ENCODE measurements around the gene CBLN3.

Gene CBLN3

GRCh38 chr14:24426150-24426911, 3.1 kb downstream of the CBLN3 start:
- TF ChIP-seq GATA1 (IDR thresholded peaks at IDR 0.05; ENCODE audit: low read depth, low read length) (no peak), POLR2A (IDR thresholded peaks at IDR 0.05; ENCODE audit: low read length) (no peak)

DNA sequence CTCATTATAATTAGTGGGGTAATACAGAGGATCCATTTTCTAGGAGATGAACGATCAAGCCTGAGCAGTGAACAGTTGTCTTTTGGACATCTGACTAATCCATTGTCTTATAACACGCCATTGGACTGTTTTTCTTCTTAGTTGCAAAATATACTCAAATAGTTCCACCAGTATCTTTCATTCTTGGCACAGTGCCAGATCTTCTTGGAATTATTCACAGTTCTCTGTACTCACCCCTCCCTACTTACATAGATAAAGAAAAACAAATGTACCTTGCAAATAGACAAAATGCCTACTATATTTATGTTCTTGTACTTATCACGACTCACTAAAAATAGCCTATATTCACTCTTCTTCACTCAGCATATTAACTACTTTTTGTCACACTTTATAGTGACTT, 3.8 kb downstream of the CBLN3 start:
- peak; percentile 90 for DNase-seq
- TF ChIP-seq GATA1 (IDR thresholded peaks at IDR 0.05; ENCODE audit: low read depth, low read length): no peak
- TF ChIP-seq POLR2A (IDR thresholded peaks at IDR 0.05; ENCODE audit: low read length): no peak

More at GRCh38 chr14:24426150-24426911, 3.1 kb downstream of the CBLN3 start:
- no peak for DNase-seq

GRCh38 chr14:24422694-24423601, 6.5 kb downstream of the CBLN3 start:
- DNase-seq: no peak
- TF ChIP-seq POLR2A (IDR thresholded peaks at IDR 0.05; ENCODE audit: low read length): peak; percentile 5
- no peak for TF ChIP-seq GATA1 (IDR thresholded peaks at IDR 0.05; ENCODE audit: low read depth, low read length)

DNA sequence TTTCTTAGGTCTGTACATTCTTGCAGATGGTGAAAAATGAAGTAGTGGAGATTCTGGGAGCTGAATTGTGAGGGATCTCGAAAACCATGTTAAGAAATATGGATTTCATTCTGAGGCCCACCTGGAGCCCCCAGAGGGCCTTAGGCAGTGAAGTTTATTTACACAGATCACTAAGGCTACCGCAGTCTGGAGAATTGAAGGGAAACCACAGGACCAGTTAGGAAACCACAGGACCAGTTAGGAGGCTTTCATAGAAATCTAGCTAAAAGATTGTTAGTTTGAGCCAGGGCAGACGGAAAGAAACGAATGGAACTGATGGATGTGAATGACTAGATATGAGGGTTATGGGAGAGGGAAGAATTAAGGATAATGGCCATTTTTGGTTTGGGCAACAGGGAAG, 7.2 kb downstream of the CBLN3 start:
- no peak for DNase-seq
- no peak for TF ChIP-seq GATA1 (IDR thresholded peaks at IDR 0.05; ENCODE audit: low read depth, low read length)
- TF ChIP-seq POLR2A (IDR thresholded peaks at IDR 0.05; ENCODE audit: low read length): no peak

- no peak for TF ChIP-seq GATA1 (IDR thresholded peaks at IDR 0.05; ENCODE audit: low read depth, low read length)
- no peak for TF ChIP-seq POLR2A (IDR thresholded peaks at IDR 0.05; ENCODE audit: low read length)
- DNase-seq: no peak
These were observed 11.0 kb downstream of the CBLN3 start for GRCh38 chr14:24418492-24418873.

DNA sequence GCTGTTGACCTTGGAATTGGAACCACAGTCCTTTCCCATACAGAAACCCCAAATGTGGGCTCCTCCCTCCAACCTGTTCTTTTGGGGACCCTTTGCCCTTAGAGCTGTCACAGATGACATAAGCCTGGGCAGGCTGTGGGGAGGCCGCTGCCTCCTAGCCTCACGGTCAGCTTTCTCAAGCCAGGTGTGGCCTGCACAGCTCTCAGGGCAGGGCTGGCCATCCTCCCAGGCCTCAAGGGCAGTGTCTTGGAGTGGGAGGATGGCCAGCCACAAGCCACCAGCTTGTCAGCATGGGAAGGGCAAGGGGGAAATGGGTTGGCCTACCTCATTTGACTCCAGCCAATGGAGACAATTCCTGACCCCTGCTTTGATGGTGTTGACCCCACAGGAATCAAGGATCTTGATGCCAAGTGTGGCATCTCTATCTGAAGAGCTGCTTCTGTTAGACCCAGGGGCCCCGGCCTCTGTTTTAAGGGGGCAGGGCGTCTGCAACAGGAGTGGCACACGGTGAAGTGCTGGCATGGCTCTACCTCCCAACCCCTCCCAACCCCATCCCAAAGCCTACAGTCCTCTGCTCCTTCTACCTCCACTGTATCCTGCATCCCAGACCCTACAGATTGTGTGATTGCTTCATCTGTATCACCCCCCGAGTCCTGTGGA, 11.5 kb downstream of the CBLN3 start:
- TF ChIP-seq POLR2A (IDR thresholded peaks at IDR 0.05; ENCODE audit: low read length) (no peak), GATA1 (IDR thresholded peaks at IDR 0.05; ENCODE audit: low read depth, low read length) (no peak)
- no peak for DNase-seq

- no peak for DNase-seq
- TF ChIP-seq POLR2A (IDR thresholded peaks at IDR 0.05; ENCODE audit: low read length): no peak
- TF ChIP-seq GATA1 (IDR thresholded peaks at IDR 0.05; ENCODE audit: low read depth, low read length): no peak
These were observed 12.4 kb downstream of the CBLN3 start for GRCh38 chr14:24416932-24417619.

GRCh38 chr14:24416254-24416931, 13.1 kb downstream of the CBLN3 start:
- peak; percentile 22 to 24 for DNase-seq
- no peak for TF ChIP-seq GATA1 (IDR thresholded peaks at IDR 0.05; ENCODE audit: low read depth, low read length)
- TF ChIP-seq POLR2A (IDR thresholded peaks at IDR 0.05; ENCODE audit: low read length): no peak

GRCh38 chr14:24415421-24416253, 13.8 kb downstream of the CBLN3 start:
- no peak for DNase-seq
- TF ChIP-seq GATA1 (IDR thresholded peaks at IDR 0.05; ENCODE audit: low read depth, low read length): no peak
- TF ChIP-seq POLR2A (IDR thresholded peaks at IDR 0.05; ENCODE audit: low read length): no peak

- TF ChIP-seq POLR2A (IDR thresholded peaks at IDR 0.05; ENCODE audit: low read length) (no peak), GATA1 (IDR thresholded peaks at IDR 0.05; ENCODE audit: low read depth, low read length) (no peak)
- DNase-seq: no peak
These were observed 14.6 kb downstream of the CBLN3 start for GRCh38 chr14:24414732-24415420.

DNA sequence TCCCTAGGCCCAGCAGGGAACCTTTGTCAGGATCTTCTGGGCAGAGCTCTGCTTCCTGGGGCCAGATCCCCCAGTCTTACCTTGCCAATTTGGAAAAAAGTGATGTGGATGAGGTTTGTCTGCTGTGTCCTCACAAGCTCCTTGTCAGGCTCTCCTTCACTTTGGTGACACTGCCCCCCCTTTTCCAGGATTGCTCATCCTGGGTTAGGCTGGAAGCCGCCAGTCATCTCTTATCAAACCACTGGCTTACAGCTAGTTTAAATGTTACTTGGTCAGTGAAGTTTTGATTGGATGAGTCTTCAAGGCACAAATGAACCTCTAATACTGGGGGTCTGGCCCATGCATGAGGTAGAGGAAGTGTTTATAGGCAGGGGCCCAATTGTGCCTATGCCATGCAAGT, 15.4 kb downstream of the CBLN3 start:
- TF ChIP-seq POLR2A (IDR thresholded peaks at IDR 0.05; ENCODE audit: low read length): no peak
- no peak for TF ChIP-seq GATA1 (IDR thresholded peaks at IDR 0.05; ENCODE audit: low read depth, low read length)
- no peak for DNase-seq

All from erythroblast (primary cell).